Loucy (cell line): Measurements from ENCODE around the gene SEC62.

Experiments used
- H2AFZ ChIP-seq: fragments of 200-600 bp; sonication (generic); 2 replicates; pipeline ENCODE4 v1.6.0; 2016; ENCODE audit warnings: antibody characterized with exemption, mild to moderate bottlenecking, low read length, moderate library complexity
- H3F3A ChIP-seq: fragments of 200-600 bp; 2 replicates; pipeline ENCODE4 v1.6.0; 2016; ENCODE audit warnings: antibody characterized with exemption, low read depth, mild to moderate bottlenecking
- H3K27me3 ChIP-seq: fragments of 200-600 bp; sonication (generic); 2 replicates; pipeline ENCODE4 v1.6.1; 2014; ENCODE audit warnings: low read length, mild to moderate bottlenecking; ENCODE audit not compliant: insufficient read depth, poor library complexity, severe bottlenecking
- H3K36me3 ChIP-seq: fragments of 200-600 bp; sonication (generic); 2 replicates; pipeline ENCODE4 v1.6.1; 2016; ENCODE audit warnings: low read length; ENCODE audit not compliant: insufficient read depth
- H3K4me1 ChIP-seq: fragments of 200-600 bp; sonication (generic); 2 replicates; pipeline ENCODE4 v1.5.1; 2014; ENCODE audit warnings: low read length, mild to moderate bottlenecking; ENCODE audit not compliant: insufficient read depth, poor library complexity, severe bottlenecking
- H3K4me2 ChIP-seq: fragments of 200-600 bp; sonication (generic); 2 replicates; pipeline ENCODE4 v1.6.0; 2014; ENCODE audit warnings: antibody characterized with exemption, low read length, low read depth, mild to moderate bottlenecking; ENCODE audit not compliant: poor library complexity, severe bottlenecking
- H3K4me3 ChIP-seq: fragments of 200-600 bp; sonication (generic); 2 replicates; pipeline ENCODE4 v1.5.1; 2014; ENCODE audit warnings: low read length, mild to moderate bottlenecking, mixed read lengths; ENCODE audit not compliant: poor library complexity, severe bottlenecking
- H3K79me2 ChIP-seq: fragments of 200-600 bp; sonication (generic); 2 replicates; pipeline ENCODE4 v1.6.1; 2014; ENCODE audit warnings: low read length; ENCODE audit not compliant: insufficient read depth
- H3K9ac ChIP-seq: fragments of 200-600 bp; sonication (generic); 2 replicates; pipeline ENCODE4 v1.6.0; 2014; ENCODE audit warnings: mild to moderate bottlenecking, low read depth, low read length, moderate library complexity; ENCODE audit not compliant: poor library complexity, severe bottlenecking
- H3K9me2 ChIP-seq: fragments of 200-600 bp; sonication (generic); replicated peaks from 2 replicates; pipeline ENCODE4 v1.6.1; 2016; ENCODE audit warnings: low read depth, low read length, mixed read lengths
- H3K9me3 ChIP-seq: fragments of 200-600 bp; sonication (generic); 2 replicates; pipeline ENCODE4 v1.6.1; 2014; ENCODE audit warnings: mild to moderate bottlenecking, antibody characterized with exemption, low read length, low read depth; ENCODE audit not compliant: insufficient read depth
- H4K20me1 ChIP-seq: fragments of 200-600 bp; sonication (generic); 2 replicates; pipeline ENCODE4 v1.6.0; 2014; ENCODE audit warnings: antibody characterized with exemption, low read length, mild to moderate bottlenecking; ENCODE audit not compliant: insufficient read depth, poor library complexity, severe bottlenecking
- EZH2phosphoT487 ChIP-seq: fragments of 200-600 bp; IDR thresholded peaks from 2 replicates; pipeline ENCODE4 v1.6.1; 2018; ENCODE audit warnings: antibody characterized with exemption, mild to moderate bottlenecking, moderate library complexity, borderline replicate concordance
- TF ChIP-seq, protein P1 (sequence below): fragments of 200-600 bp; sonication (generic); conservative IDR thresholded peaks from 2 replicates; pipeline ENCODE4 v1.5.1; 2014; ENCODE audit warnings: mild to moderate bottlenecking, antibody characterized with exemption, low read length

Gene SEC62

DNA sequence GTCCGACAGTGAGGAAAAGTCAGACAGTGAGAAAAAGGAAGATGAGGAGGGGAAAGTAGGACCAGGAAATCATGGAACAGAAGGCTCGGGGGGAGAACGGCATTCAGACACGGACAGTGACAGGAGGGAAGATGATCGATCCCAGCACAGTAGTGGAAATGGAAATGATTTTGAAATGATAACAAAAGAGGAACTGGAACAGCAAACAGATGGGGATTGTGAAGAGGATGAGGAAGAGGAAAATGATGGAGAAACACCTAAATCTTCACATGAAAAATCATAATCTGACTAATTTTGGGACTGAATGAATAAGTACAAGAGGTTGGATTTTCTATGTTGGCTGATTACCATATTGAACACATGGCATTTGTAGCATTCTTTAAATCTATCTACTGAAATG is 26.2 kb downstream of the SEC62 start:
- Histone ChIP-seq H3K4me3 (no peak overlapping the region), H3K9ac (no peak overlapping the region), H3K4me1 (no peaks in the 10 kb centered on the region), H2AFZ (no peak overlapping the region), H3K27me3 (no peaks in the 10 kb centered on the region), H4K20me1 (no peaks in the 10 kb centered on the region), H3K4me2 (no peak overlapping the region), H3K9me3 (no peaks in the 10 kb centered on the region), H3F3A (no peaks in the 10 kb centered on the region), H3K79me2 (no peaks in the 10 kb centered on the region), H3K36me3 (peaks cover 59% of the 10 kb centered on the region), H3K9me2 (no peaks in the 10 kb centered on the region)
- no peak for TF ChIP-seq EZH2phosphoT487
- TF ChIP-seq, protein P1, sequence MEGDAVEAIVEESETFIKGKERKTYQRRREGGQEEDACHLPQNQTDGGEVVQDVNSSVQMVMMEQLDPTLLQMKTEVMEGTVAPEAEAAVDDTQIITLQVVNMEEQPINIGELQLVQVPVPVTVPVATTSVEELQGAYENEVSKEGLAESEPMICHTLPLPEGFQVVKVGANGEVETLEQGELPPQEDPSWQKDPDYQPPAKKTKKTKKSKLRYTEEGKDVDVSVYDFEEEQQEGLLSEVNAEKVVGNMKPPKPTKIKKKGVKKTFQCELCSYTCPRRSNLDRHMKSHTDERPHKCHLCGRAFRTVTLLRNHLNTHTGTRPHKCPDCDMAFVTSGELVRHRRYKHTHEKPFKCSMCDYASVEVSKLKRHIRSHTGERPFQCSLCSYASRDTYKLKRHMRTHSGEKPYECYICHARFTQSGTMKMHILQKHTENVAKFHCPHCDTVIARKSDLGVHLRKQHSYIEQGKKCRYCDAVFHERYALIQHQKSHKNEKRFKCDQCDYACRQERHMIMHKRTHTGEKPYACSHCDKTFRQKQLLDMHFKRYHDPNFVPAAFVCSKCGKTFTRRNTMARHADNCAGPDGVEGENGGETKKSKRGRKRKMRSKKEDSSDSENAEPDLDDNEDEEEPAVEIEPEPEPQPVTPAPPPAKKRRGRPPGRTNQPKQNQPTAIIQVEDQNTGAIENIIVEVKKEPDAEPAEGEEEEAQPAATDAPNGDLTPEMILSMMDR = no peak

DNA sequence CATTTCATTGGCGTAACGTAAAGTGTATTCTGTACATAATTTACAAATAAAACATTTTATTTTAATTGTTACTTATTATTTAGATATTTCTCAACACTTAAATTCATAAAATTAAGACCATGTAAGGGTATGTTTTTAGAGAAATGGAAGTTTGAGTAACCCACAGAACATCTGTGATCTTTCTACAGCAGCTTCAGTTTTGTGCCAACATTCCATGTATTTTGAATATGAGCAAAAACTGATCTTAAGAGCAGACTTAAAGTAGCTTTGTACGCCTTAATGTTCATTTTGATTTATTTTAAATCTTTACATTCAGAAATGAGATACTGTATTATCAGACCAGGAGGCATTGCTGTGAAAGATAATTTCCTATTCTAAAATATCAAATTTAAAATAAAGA is 27.2 kb downstream of the SEC62 start:
- no peaks in the 10 kb centered on the region for H3K4me1 ChIP-seq
- H3K9me3 ChIP-seq = no peaks in the 10 kb centered on the region
- H3K9me2 ChIP-seq = no peaks in the 10 kb centered on the region
- H3K9ac ChIP-seq = no peak overlapping the region
- no peak overlapping the region for H3K4me2 ChIP-seq
- TF ChIP-seq EZH2phosphoT487 = no peak
- TF ChIP-seq, protein P1 = no peak
- no peak overlapping the region for H3K4me3 ChIP-seq
- H3K27me3 ChIP-seq = no peaks in the 10 kb centered on the region
- H4K20me1 ChIP-seq = no peaks in the 10 kb centered on the region
- peaks cover 52% of the 10 kb centered on the region for H3K36me3 ChIP-seq
- no peaks in the 10 kb centered on the region for H3K79me2 ChIP-seq
- no peaks in the 10 kb centered on the region for H3F3A ChIP-seq
- H2AFZ ChIP-seq = no peak overlapping the region

DNA sequence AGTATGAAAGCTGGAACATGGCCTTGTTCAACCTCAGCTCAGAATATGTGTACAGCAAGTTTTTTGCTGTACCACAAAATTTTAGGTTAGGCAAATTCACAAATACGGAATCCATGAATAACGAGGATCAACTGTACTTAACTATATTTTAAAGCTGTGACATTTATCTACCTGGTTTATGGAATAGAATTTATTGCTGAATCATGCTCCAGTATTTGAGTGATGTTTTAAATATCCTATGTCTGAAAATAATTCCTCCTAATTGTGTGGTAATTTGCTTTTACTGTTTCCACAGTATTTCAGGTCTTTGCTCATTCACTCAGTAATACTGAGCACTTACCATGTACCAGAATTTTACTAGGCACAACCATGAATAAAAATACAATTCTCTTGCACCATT is 29.5 kb downstream of the SEC62 start:
- H4K20me1 ChIP-seq = no peaks in the 10 kb centered on the region
- H3K9me3 ChIP-seq = no peaks in the 10 kb centered on the region
- H3K4me3 ChIP-seq = no peak overlapping the region
- H3K9ac ChIP-seq = no peak overlapping the region
- no peak overlapping the region for H2AFZ ChIP-seq
- H3K4me1 ChIP-seq = no peaks in the 10 kb centered on the region
- H3K27me3 ChIP-seq = no peaks in the 10 kb centered on the region
- H3K4me2 ChIP-seq = no peak overlapping the region
- TF ChIP-seq EZH2phosphoT487 = no peak
- TF ChIP-seq, protein P1 = no peak
- peaks cover 38% of the 10 kb centered on the region for H3K36me3 ChIP-seq
- H3K9me2 ChIP-seq = no peaks in the 10 kb centered on the region
- no peaks in the 10 kb centered on the region for H3F3A ChIP-seq
- no peaks in the 10 kb centered on the region for H3K79me2 ChIP-seq
